ENCODE data around the gene ANKRD26.

The ANKRD26 gene

GRCh38 chr10:26978519-26978918 lies 121.8 kb downstream of the ANKRD26 start:
- no peak for TF ChIP-seq GATA1 (IDR thresholded peaks at IDR 0.05; ENCODE audit: low read depth, low read length)
- no peak for TF ChIP-seq POLR2A (IDR thresholded peaks at IDR 0.05; ENCODE audit: low read length)
- DNase-seq = no peak

- no peak for DNase-seq
- no peak for TF ChIP-seq POLR2A (IDR thresholded peaks at IDR 0.05; ENCODE audit: low read length)
- no peak for TF ChIP-seq GATA1 (IDR thresholded peaks at IDR 0.05; ENCODE audit: low read depth, low read length)
Measured at GRCh38 chr10:26977635-26978034, 122.7 kb downstream of the ANKRD26 start.

GRCh38 chr10:26970667-26971066 lies 129.6 kb downstream of the ANKRD26 start:
- no peak for DNase-seq
- no peak for TF ChIP-seq POLR2A (IDR thresholded peaks at IDR 0.05; ENCODE audit: low read length)
- TF ChIP-seq GATA1 (IDR thresholded peaks at IDR 0.05; ENCODE audit: low read depth, low read length) = no peak

GRCh38 chr10:26969145-26969926 lies 131.0 kb downstream of the ANKRD26 start:
- TF ChIP-seq POLR2A (IDR thresholded peaks at IDR 0.05; ENCODE audit: low read length) = no peak
- TF ChIP-seq GATA1 (IDR thresholded peaks at IDR 0.05; ENCODE audit: low read depth, low read length) = no peak
- no peak for DNase-seq

- DNase-seq = no peak
- TF ChIP-seq POLR2A (IDR thresholded peaks at IDR 0.05; ENCODE audit: low read length) (no peak), GATA1 (IDR thresholded peaks at IDR 0.05; ENCODE audit: low read depth, low read length) (no peak)
Measured at GRCh38 chr10:26962835-26963234, 137.5 kb downstream of the ANKRD26 start.

GRCh38 chr10:26960308-26960707 lies 140.0 kb downstream of the ANKRD26 start:
- TF ChIP-seq POLR2A (IDR thresholded peaks at IDR 0.05; ENCODE audit: low read length) (no peak), GATA1 (IDR thresholded peaks at IDR 0.05; ENCODE audit: low read depth, low read length) (no peak)

GRCh38 chr10:26959841-26960240 lies 140.5 kb downstream of the ANKRD26 start:
- no peak for DNase-seq
- TF ChIP-seq GATA1 (IDR thresholded peaks at IDR 0.05; ENCODE audit: low read depth, low read length) = no peak
- TF ChIP-seq POLR2A (IDR thresholded peaks at IDR 0.05; ENCODE audit: low read length) = no peak

More at GRCh38 chr10:26960308-26960707, 140.0 kb downstream of the ANKRD26 start:
- DNase-seq = no peak
